H1 (cell line): Measurements from ENCODE around the gene TCERG1L. TPM values are rescaled to one million over a fixed set of nuclear protein-coding genes. Genes with fewer than 3 reads are reported as not detected.

ENCODE experiments used
- CTCF ChIA-PET: fragments of 300-600 bp; sonication (Branson Sonifier 250); formaldehyde crosslinking; loops from one replicate; lab custom pipeline; 2021; ENCODE audit not compliant: partially characterized antibody; lab: Charles Lee
- POLR2A ChIA-PET: fragments of 300-600 bp; sonication (Branson Sonifier 250); formaldehyde crosslinking; loops from one replicate; lab custom pipeline; 2021; ENCODE audit warnings: inconsistent platforms; ENCODE audit not compliant: partially characterized antibody; lab: Charles Lee
- DNase-seq, 2 experiments: peaks; one replicate each; pipeline versions ENCODE4 v3.0.0 to v3.0.0-alpha.2; 2010 to 2022; ENCODE audit warnings: low spot score in 2 of 2, low read depth in 1 of 2, mixed read lengths in 1 of 2
- FAIRE-seq: peaks from 2 replicates; lab custom pipeline; 2011; peaks lifted over from hg19 to GRCh38; lab: Jason Lieb, UNC
- H2AFZ ChIP-seq: 2 replicates; pipeline ENCODE4 v1.8.1; 2012; ENCODE audit warnings: low read length, inconsistent platforms
- H2AK5ac ChIP-seq: 2 replicates; pipeline ENCODE4 v1.6.1; 2013; ENCODE audit warnings: low read depth, low read length
- H2BK120ac ChIP-seq: replicated peaks from 2 replicates; pipeline ENCODE3; 2013; ENCODE audit warnings: low read depth, low read length, inconsistent platforms
- H2BK12ac ChIP-seq: 2 replicates; pipeline ENCODE4 v1.6.1; 2013; ENCODE audit warnings: low read depth, low read length
- H2BK15ac ChIP-seq: 2 replicates; pipeline ENCODE4 v1.6.1; 2013; ENCODE audit warnings: low read length
- H2BK20ac ChIP-seq: 2 replicates; pipeline ENCODE4 v1.6.1; 2013; ENCODE audit warnings: low read length
- H2BK5ac ChIP-seq: 2 replicates; pipeline ENCODE4 v1.6.1; 2013; ENCODE audit warnings: low read depth, low read length
- H3K14ac ChIP-seq: 2 replicates; pipeline ENCODE4 v1.6.1; 2013; ENCODE audit warnings: inconsistent platforms; ENCODE audit not compliant: insufficient read length
- H3K18ac ChIP-seq: 2 replicates; pipeline ENCODE4 v1.6.1; 2013; ENCODE audit warnings: low read length; ENCODE audit errors: extremely low read depth
- H3K23ac ChIP-seq: 2 replicates; pipeline ENCODE4 v1.6.1; 2013; ENCODE audit warnings: inconsistent platforms; ENCODE audit not compliant: insufficient read length
- H3K23me2 ChIP-seq: 2 replicates; pipeline ENCODE4 v1.6.1; 2013; ENCODE audit warnings: low read depth, low read length
- H3K27ac ChIP-seq: 2 replicates; pipeline ENCODE4 v1.6.1; 2011; ENCODE audit warnings: low read depth, low read length, inconsistent platforms
- H3K27me3 ChIP-seq, 4 experiments: replicated peaks in 1 of 4; 1 replicate in 1 of 4; 2 replicates in 3 of 4; pipeline versions ENCODE4 v1.6.1 to v1.8.1; 2011 to 2013; ENCODE audit warnings: low read length in 3 of 4, mild to moderate bottlenecking in 3 of 4, inconsistent platforms in 2 of 4, mixed read lengths in 2 of 4, moderate library complexity in 1 of 4; ENCODE audit not compliant: control insufficient read depth in 3 of 4, insufficient read depth in 3 of 4; ENCODE audit errors: extremely low read depth in 1 of 4
- H3K36me3 ChIP-seq, 4 experiments: 2 replicates each; pipeline versions ENCODE4 v1.6.1 to v1.8.1; 2011 to 2013; ENCODE audit warnings: mild to moderate bottlenecking in 4 of 4, low read length in 3 of 4, moderate library complexity in 2 of 4, control low read depth in 1 of 4, inconsistent platforms in 1 of 4; ENCODE audit not compliant: insufficient read depth in 4 of 4, control insufficient read depth in 2 of 4
- H3K4ac ChIP-seq: replicated peaks from 2 replicates; pipeline ENCODE3; 2013; ENCODE audit warnings: low read length, low read depth, mixed read lengths, inconsistent platforms; ENCODE audit not compliant: insufficient read length
- H3K4me1 ChIP-seq, 4 experiments: replicated peaks in 1 of 4; 1 replicate in 1 of 4; 2 replicates in 3 of 4; pipeline versions ENCODE4 v1.6.1 to v1.8.1; 2011 to 2013; ENCODE audit warnings: low read length in 3 of 4, inconsistent platforms in 2 of 4, mixed read lengths in 1 of 4; ENCODE audit not compliant: insufficient read depth in 4 of 4, control insufficient read depth in 3 of 4
- H3K4me2 ChIP-seq, 2 experiments: 2 replicates each; pipeline versions ENCODE4 v1.6.1 to v1.8.1; 2011 to 2013; ENCODE audit warnings: low read depth in 2 of 2, low read length in 2 of 2, control low read depth in 1 of 2, inconsistent platforms in 1 of 2, mild to moderate bottlenecking in 1 of 2; ENCODE audit not compliant: insufficient read depth in 1 of 2
- H3K4me3 ChIP-seq, 4 experiments: fragments of 200-600, 300-600 bp in 1 of 4; sonication (generic), shearing (Covaris generic), sonication (Bioruptor Twin) in 1 of 4; 2 replicates each; pipeline versions ENCODE4 v1.5.1 to v1.8.1; 2011 to 2016; ENCODE audit warnings: low read length in 4 of 4, low read depth in 3 of 4, control low read depth in 2 of 4, inconsistent platforms in 2 of 4, mild to moderate bottlenecking in 2 of 4, mixed read lengths in 1 of 4, moderate library complexity in 1 of 4; ENCODE audit not compliant: insufficient read depth in 2 of 4; ENCODE audit errors: extremely low read depth in 1 of 4
- H3K56ac ChIP-seq: replicated peaks from 2 replicates; pipeline ENCODE3; 2013; ENCODE audit warnings: low read depth, mild to moderate bottlenecking, mixed read lengths, low read length, inconsistent platforms; ENCODE audit not compliant: insufficient read length
- H3K79me1 ChIP-seq: 2 replicates; pipeline ENCODE4 v1.6.1; 2013; ENCODE audit warnings: low read depth, low read length, control low read depth
- H3K79me2 ChIP-seq, 2 experiments: 2 replicates each; pipeline versions ENCODE4 v1.6.1 to v1.8.1; 2012 to 2013; ENCODE audit warnings: low read length in 2 of 2, mild to moderate bottlenecking in 2 of 2, inconsistent platforms in 1 of 2; ENCODE audit not compliant: insufficient read depth in 2 of 2, control insufficient read depth in 1 of 2
- H3K9ac ChIP-seq, 4 experiments: replicated peaks in 1 of 4; 1 replicate in 1 of 4; 2 replicates in 3 of 4; pipeline versions ENCODE4 v1.6.1 to v1.8.1; 2011 to 2013; ENCODE audit warnings: low read depth in 3 of 4, low read length in 3 of 4, control low read depth in 2 of 4, mild to moderate bottlenecking in 2 of 4, moderate library complexity in 2 of 4, inconsistent platforms in 1 of 4; ENCODE audit errors: extremely low read depth in 1 of 4
- H3K9me3 ChIP-seq, 2 experiments: 2 replicates each; pipeline versions ENCODE4 v1.6.1 to v1.8.1; 2012 to 2013; ENCODE audit warnings: mild to moderate bottlenecking in 2 of 2, moderate library complexity in 2 of 2, control low read depth in 1 of 2, inconsistent platforms in 1 of 2, low read depth in 1 of 2, low read length in 1 of 2, mixed read lengths in 1 of 2; ENCODE audit not compliant: insufficient read depth in 2 of 2
- H4K20me1 ChIP-seq, 2 experiments: replicated peaks in 1 of 2; 2 replicates each; pipeline versions ENCODE3 to v1.8.1; 2011 to 2013; ENCODE audit warnings: inconsistent platforms in 2 of 2, low read length in 2 of 2, mild to moderate bottlenecking in 1 of 2; ENCODE audit not compliant: insufficient read depth in 2 of 2, control insufficient read depth in 1 of 2
- H4K5ac ChIP-seq: 2 replicates; pipeline ENCODE4 v1.6.1; 2013; ENCODE audit warnings: low read length, low read depth, mixed read lengths, inconsistent platforms; ENCODE audit not compliant: insufficient read length
- H4K8ac ChIP-seq: 2 replicates; pipeline ENCODE4 v1.8.0; 2013; ENCODE audit warnings: mild to moderate bottlenecking, moderate library complexity, low read length, inconsistent platforms; ENCODE audit not compliant: insufficient read depth; ENCODE audit errors: extremely low read depth
- H4K91ac ChIP-seq: replicated peaks from 2 replicates; pipeline ENCODE3; 2013; ENCODE audit warnings: low read length, mixed read lengths, inconsistent platforms; ENCODE audit not compliant: insufficient read length
- CEBPB ChIP-seq: IDR thresholded peaks from 2 replicates; pipeline ENCODE4 v1.6.1; 2012; ENCODE audit warnings: low read depth, low read length
- CTCF ChIP-seq, 3 experiments: IDR thresholded peaks; 1 replicate in 2 of 3; 2 replicates in 1 of 3; pipeline versions ENCODE4 v1.5.1 to v1.6.1; 2011; ENCODE audit warnings: low read length in 3 of 3, mild to moderate bottlenecking in 3 of 3, inconsistent platforms in 2 of 3, low read depth in 1 of 3, moderate library complexity in 1 of 3; ENCODE audit not compliant: insufficient read depth in 1 of 3; ENCODE audit errors: control extremely low read depth in 1 of 3
- HDAC2 ChIP-seq, 2 experiments: fragments of 300-600 bp in 1 of 2; sonication (generic) in 1 of 2; IDR thresholded peaks; 2 replicates each; pipeline ENCODE4 v1.6.1; 2011 to 2012; ENCODE audit warnings: low read depth in 2 of 2, low read length in 2 of 2, mild to moderate bottlenecking in 2 of 2, moderate library complexity in 2 of 2, borderline replicate concordance in 1 of 2, inconsistent platforms in 1 of 2
- JUND ChIP-seq: IDR thresholded peaks from 2 replicates; pipeline ENCODE4 v1.6.1; 2011; ENCODE audit warnings: mild to moderate bottlenecking, improper control_type of control experiment, low read length
- KDM4A ChIP-seq: IDR thresholded peaks from one replicate; pipeline ENCODE4 v1.7.1; 2012; ENCODE audit warnings: low read depth, mild to moderate bottlenecking, moderate library complexity, low read length, inconsistent platforms; ENCODE audit not compliant: severe bottlenecking
- MAX ChIP-seq: IDR thresholded peaks from 2 replicates; pipeline ENCODE4 v1.6.1; 2012; ENCODE audit warnings: inconsistent platforms
- RBBP5 ChIP-seq: IDR thresholded peaks from 2 replicates; pipeline ENCODE4 v1.7.1; 2012; ENCODE audit warnings: low read depth, mild to moderate bottlenecking, inconsistent platforms, low read length, moderate library complexity, borderline replicate concordance
- SRF ChIP-seq: IDR thresholded peaks from 2 replicates; pipeline ENCODE4 v1.6.1; 2011; ENCODE audit warnings: mild to moderate bottlenecking, low read depth, low read length, moderate library complexity
- SUZ12 ChIP-seq: fragments of 200-600 bp; sonication (generic); IDR thresholded peaks from 2 replicates; pipeline ENCODE4 v1.6.1; 2012; ENCODE audit warnings: mild to moderate bottlenecking, inconsistent platforms, low read length, moderate library complexity, mixed read lengths
- WGBS, 2 experiments: shearing (Covaris generic) in 1 of 2; methylation state at CpG; one replicate each; pipeline versions ENCODE4 v1.1.6 to v1.1.7; 2013 to 2015; ENCODE audit warnings: low lambda C conversion rate in 2 of 2, mixed read lengths in 2 of 2, inconsistent platforms in 1 of 2, low coverage in 1 of 2, missing lambda C conversion rate in 1 of 2; ENCODE audit not compliant: insufficient replicate concordance in 2 of 2, insufficient coverage in 1 of 2, insufficient read length in 1 of 2; ENCODE audit errors: extremely low coverage in 1 of 2, missing lambda C conversion rate in 1 of 2; 5-methylcytosine and 5-hydroxymethylcytosine counted together
- polyA plus RNA-seq, 7 experiments: library from polyadenylated mRNA; depleted of rRNA in 3 of 7; stranded (reverse) in 5 of 7; unstranded in 2 of 7; fragments of >200 nt in 5 of 7; fragments of 200-250 nt in 2 of 7; gene quantifications; 1 replicate in 5 of 7; 2 replicates in 1 of 7; 4 replicates in 1 of 7; pipeline versions ENCODE4 v1.2.1 to v1.2.3, GENCODE V29; 2011 to 2013; ENCODE audit warnings: missing spikeins in 2 of 7, mixed read lengths in 2 of 7
- total RNA-seq: library from RNA; stranded (reverse); fragmentation: NEBNext Ultra II Directional; extraction: Animal tissue kit (Norgen Biotek cat#: 25700); gene quantifications from 2 replicates; pipeline ENCODE4 v1.2.1, GENCODE V29; 2021

The TCERG1L gene
- total and polyA plus RNA-seq, 2 of the 8 experiments (the other 6 are each of a cell fraction or from before 2014, with no cell fraction given), result 3.9 to 6.9 TPM

- H3K4me1 ChIP-seq, result peaks cover 3 to 11% (median 3%) of the 10 kb centered on the region in 4 experiments; a peak in 6 of 7 replicates
- H3K4me3 ChIP-seq, result peak overlapping the region; percentile 50 to 65 (median 53)
- FAIRE-seq, result no peak
- H2BK12ac ChIP-seq, result no peak overlapping the region; the same call in 1 of the 2 replicates
- DNase-seq, result peak; percentile 64 to 86
- peaks cover 0 to 14% (median 5%) of the 10 kb centered on the region in 4 experiments; a peak in 5 of 7 replicates for H3K27me3 ChIP-seq
- H2BK15ac ChIP-seq, result no peak overlapping the region
- no peak overlapping the region for H2BK120ac ChIP-seq
- no peak overlapping the region for H2AK5ac ChIP-seq
- H3K56ac ChIP-seq, result no peak overlapping the region
- H3K9me3 ChIP-seq, result no peaks in the 10 kb centered on the region
- H3K79me2 ChIP-seq, result no peaks in the 10 kb centered on the region
- no peaks in the 10 kb centered on the region for H4K20me1 ChIP-seq
- H3K27ac ChIP-seq, result no peak overlapping the region
- POLR2A ChIA-PET, result interaction anchor here (0.5 kb wide), 1 partner anchor 185 kb away, joined by 4 read pairs; no protein-coding TSS in a partner anchor
- no peak overlapping the region for H3K23ac ChIP-seq
- H3K14ac ChIP-seq, result no peak overlapping the region
- no peak overlapping the region for H3K4ac ChIP-seq
- peak overlapping the region; percentile 61 to 71 for H3K4me2 ChIP-seq
- CTCF ChIA-PET, result interaction anchor here (0.6 to 2.5 kb wide), 10 partner anchors 11 to 555 kb away, joined by 3 to 11 read pairs (median 3); no protein-coding TSS in a partner anchor
- no peak overlapping the region for H2AFZ ChIP-seq
- peak overlapping the region; percentile 17 for H4K8ac ChIP-seq
- 3% methylated on average over 21 of the region's 32 CpGs; no CpG with 5 or more reads in 1 of the 2 experiments for WGBS, 2 experiments
- no peaks in the 10 kb centered on the region; a peak in 1 of 8 replicates for H3K36me3 ChIP-seq
- H4K5ac ChIP-seq, result no peak overlapping the region
- H2BK5ac ChIP-seq, result no peak overlapping the region
- H3K9ac ChIP-seq, result no peak overlapping the region
- no peak overlapping the region for H3K18ac ChIP-seq
- H2BK20ac ChIP-seq, result no peak overlapping the region
- H3K79me1 ChIP-seq, result no peaks in the 10 kb centered on the region
- no peak overlapping the region for H4K91ac ChIP-seq
- peaks cover 14% of the 10 kb centered on the region; the same call in 1 of the 2 replicates for H3K23me2 ChIP-seq
- TF ChIP-seq SUZ12 (no peak), CEBPB (peak; percentile 3; the same call in 1 of the 2 replicates), JUND (peak; percentile 12; the same call in 1 of the 2 replicates), SRF (no peak), RBBP5 (no peak), MAX (peak; percentile 74), KDM4A (no peak), CTCF (IDR thresholded peaks at IDR 0.05; ENCODE audit: control extremely low read depth in 1 of 3, insufficient read depth in 1 of 3, low read depth in 1 of 3, low read length in 3 of 3) (peak; percentile 91 to 93 (median 92)), HDAC2 (IDR thresholded peaks at IDR 0.05; ENCODE audit: borderline replicate concordance in 1 of 2, low read depth in 2 of 2, low read length in 2 of 2) (peak in 1 of 2 experiments; percentile 29; a peak in 1 of 4 replicates)
Observed at GRCh38 chr10:131312478-131312836, 936 bp upstream of the TCERG1L start.
